GM18909 (cell line): Measurements from ENCODE around the gene RUNX2.

ENCODE experiments used
- ATAC-seq: cut with Tn5 transposase; IDR thresholded peaks from one replicate; pipeline ENCODE4 v1.9.1; 2021; ENCODE audit warnings: mild to moderate bottlenecking; ENCODE audit not compliant: unreplicated experiment, poor library complexity

Gene RUNX2

GRCh38 chr6:45572833-45573232 lies 244.7 kb downstream of the RUNX2 start:
- no peak for ATAC-seq

GRCh38 chr6:45574014-45574461 lies 245.9 kb downstream of the RUNX2 start:
- no peak for ATAC-seq

GRCh38 chr6:45574885-45575284 lies 246.8 kb downstream of the RUNX2 start:
- ATAC-seq = no peak

GRCh38 chr6:45576648-45577624 lies 248.8 kb downstream of the RUNX2 start:
- no peak for ATAC-seq

- no peak for ATAC-seq
Observed at GRCh38 chr6:45577836-45578504, 249.8 kb downstream of the RUNX2 start.

- ATAC-seq = no peak
Observed at GRCh38 chr6:45584127-45584526, 256.0 kb downstream of the RUNX2 start.

GRCh38 chr6:45586216-45587171 lies 258.4 kb downstream of the RUNX2 start:
- ATAC-seq = no peak

- no peak for ATAC-seq
Observed at GRCh38 chr6:45587229-45588060, 259.3 kb downstream of the RUNX2 start.

- no peak for ATAC-seq
Observed at GRCh38 chr6:45589367-45589766, 261.2 kb downstream of the RUNX2 start.

GRCh38 chr6:45590226-45590625 lies 262.1 kb downstream of the RUNX2 start:
- ATAC-seq = no peak

GRCh38 chr6:45590696-45591184 lies 262.6 kb downstream of the RUNX2 start:
- no peak for ATAC-seq

GRCh38 chr6:45591306-45591705 lies 263.2 kb downstream of the RUNX2 start:
- no peak for ATAC-seq

- ATAC-seq = no peak
Observed at GRCh38 chr6:45591890-45592289, 263.8 kb downstream of the RUNX2 start.

- no peak for ATAC-seq
Observed at GRCh38 chr6:45592991-45593390, 264.9 kb downstream of the RUNX2 start.

- ATAC-seq = no peak
Observed at GRCh38 chr6:45595010-45595851, 267.1 kb downstream of the RUNX2 start.

- no peak for ATAC-seq
Observed at GRCh38 chr6:45597424-45597823, 269.3 kb downstream of the RUNX2 start.

GRCh38 chr6:45599053-45599452 lies 270.9 kb downstream of the RUNX2 start:
- ATAC-seq = no peak

- no peak for ATAC-seq
Observed at GRCh38 chr6:45605971-45606370, 277.8 kb downstream of the RUNX2 start.
